Inferior parietal cortex (tissue), 1 donor: ENCODE results near the gene SLC22A6.

Source experiments
- DNase-seq: peaks from one replicate; pipeline ENCODE4 v3.0.0-alpha.2; 2016; ENCODE audit errors: extremely low spot score

SLC22A6 gene

DNA sequence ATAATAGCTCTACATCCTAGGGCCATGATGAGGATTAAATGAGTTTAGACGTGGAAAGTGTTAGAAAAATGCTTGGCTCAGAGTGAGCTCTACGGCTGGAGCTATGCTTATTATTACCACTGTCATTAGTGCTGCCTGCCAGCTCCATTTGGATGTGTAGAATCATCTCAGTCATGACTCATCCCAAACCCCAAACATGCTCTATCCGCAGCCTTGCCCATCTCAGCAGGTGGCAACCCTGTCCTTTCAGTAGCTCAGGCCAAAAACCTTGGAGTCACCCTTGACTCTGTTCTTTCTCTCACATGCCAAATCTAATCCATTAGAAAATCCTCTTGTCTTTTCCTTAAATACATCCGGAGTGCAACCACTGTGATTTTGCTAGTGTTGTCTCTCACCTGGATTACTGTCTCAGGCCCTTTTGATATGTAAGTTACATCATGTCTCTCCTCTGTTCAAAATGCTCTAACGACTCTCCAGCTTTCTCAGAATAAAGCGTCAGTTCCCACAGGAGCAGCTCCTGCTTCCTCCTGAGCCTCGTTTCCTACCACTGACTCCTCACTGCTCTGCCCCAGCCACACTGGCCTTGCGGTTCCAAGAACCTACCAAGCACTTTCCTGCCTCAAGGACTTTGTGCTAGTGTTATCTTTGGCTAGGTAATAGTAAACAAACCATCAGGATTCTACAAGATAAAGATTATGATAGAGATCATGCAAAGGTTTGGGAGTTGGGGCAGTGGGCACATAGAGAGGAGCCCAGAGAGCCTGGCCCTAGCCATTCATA, 53.1 kb downstream of the SLC22A6 start:
- DNase-seq = no peak

DNA sequence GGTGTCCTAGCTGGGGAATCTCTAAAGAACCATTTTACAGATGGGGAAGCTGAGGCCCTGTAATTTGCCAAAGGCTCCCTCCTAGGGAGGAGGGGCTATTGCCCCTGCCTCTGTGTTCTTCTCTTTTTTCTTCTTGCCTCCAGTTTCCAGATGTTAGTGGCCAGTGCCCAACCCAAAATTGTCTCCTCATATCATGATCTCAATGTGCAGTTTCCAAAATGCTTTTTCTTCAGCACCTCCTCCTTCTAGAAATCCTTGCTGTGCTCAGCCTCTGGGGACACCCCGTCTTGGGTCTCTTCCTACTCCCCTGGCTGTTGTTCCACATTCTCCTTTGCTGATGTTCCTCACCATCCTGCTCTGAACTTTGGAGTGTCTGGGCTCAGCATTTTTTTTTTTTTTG, 54.1 kb downstream of the SLC22A6 start:
- DNase-seq = no peak

DNA sequence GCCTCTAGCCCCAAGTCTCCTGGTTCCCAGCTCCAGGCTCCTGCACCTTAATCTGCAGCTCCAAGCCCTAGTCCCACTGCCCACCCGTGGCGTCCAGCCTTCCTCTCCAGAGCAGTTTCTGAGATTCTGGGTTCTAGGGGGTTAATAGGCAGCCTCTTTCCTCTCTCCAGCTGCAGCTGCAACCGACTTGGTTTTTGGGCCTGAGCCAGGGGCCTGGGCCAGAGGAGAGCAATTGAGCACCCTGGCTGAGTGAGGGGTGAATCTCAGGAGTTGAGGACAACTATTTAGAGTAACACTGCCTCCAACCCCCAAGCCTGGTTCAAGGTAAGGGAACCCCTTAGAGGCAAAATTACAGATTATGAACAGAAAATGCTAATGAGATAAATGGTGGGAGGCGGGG, 54.6 kb downstream of the SLC22A6 start:
- DNase-seq = no peak

DNA sequence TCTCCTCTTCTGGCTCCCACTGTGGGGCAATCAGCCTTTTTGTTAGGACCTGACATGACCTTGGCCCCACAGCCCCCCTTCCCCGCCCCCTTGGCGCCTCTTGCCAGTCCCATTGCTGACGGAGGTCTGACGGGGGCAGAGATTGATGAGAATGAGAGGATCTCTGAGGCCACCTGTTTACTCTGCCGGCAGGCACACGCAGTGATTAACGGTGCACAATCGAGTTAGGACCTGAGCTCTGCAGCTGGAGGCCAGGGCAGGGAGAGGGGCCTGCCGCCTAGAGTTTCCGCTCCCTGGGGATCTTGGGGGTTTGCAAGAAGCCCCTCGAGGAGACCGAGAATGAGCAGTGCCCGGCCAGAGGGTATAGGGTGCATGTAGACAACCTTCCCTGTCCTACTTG, 56.8 kb downstream of the SLC22A6 start:
- DNase-seq = no peak

DNA sequence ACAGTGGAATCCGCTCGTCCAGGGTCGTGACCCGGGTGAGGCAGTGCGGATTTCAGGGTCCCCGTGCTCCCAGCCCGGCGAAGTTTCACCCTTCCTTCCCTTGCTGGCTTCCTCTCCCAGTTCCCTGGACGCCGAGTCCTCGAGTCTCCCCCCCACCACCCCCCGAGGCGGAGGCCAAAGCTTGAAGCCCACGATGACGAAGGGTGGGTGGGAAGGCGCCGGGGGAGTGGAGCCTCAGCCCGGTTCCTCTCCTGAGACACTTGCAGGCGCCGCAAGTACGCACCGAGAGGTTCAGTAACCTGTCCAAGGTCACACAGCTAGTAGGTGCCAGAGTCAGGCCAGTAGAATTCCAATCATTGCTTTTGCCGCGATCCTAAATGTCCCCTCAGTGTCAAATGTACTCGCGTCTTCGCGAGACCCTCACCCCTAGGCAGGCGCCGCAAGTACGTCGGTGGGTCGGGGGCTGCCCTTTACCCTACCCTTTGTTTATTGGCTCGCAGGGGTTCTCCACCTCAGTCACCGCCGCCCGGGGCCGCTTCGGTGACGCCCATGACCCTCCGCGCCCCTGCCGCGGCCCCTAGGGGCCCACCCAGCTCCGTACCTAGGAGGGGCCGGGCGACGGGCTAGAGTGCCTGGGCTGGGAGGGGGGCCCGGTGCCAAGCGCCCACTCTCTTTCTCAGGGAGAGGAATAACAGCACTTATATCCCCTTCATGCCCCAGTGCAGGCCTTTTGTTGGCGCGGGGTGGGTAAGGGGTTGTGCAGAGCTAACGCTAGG, 57.9 kb downstream of the SLC22A6 start:
- no peak for DNase-seq
